Liver (tissue), 9 donors: ENCODE data around the gene SSNA1. TPM values are rescaled to one million over a fixed set of nuclear protein-coding genes. Genes with fewer than 3 reads are reported as not detected.

Experiments
- DNase-seq: peaks from one replicate; pipeline ENCODE4 v3.0.0-alpha.2; 2017; ENCODE audit warnings: low spot score
- H3K27ac ChIP-seq, 2 donors: one replicate each; pipeline ENCODE4 v1.7.0; 2013; ENCODE audit warnings: inconsistent platforms in 2 of 2, low read length in 2 of 2, control low read depth in 1 of 2, low read depth in 1 of 2, mild to moderate bottlenecking in 1 of 2
- H3K27me3 ChIP-seq, 4 donors: one replicate each; pipeline versions ENCODE4 v1.6.1 to v1.7.0; 2013; ENCODE audit warnings: low read length in 3 of 4, inconsistent platforms in 1 of 4, mild to moderate bottlenecking in 1 of 4, moderate library complexity in 1 of 4; ENCODE audit not compliant: control insufficient read depth in 4 of 4, insufficient read depth in 4 of 4
- H3K36me3 ChIP-seq, 4 donors: one replicate each; pipeline versions ENCODE4 v1.6.1 to v1.7.0; 2013; ENCODE audit warnings: low read length in 3 of 4, mild to moderate bottlenecking in 3 of 4, low read depth in 1 of 4, moderate library complexity in 1 of 4; ENCODE audit not compliant: control insufficient read depth in 4 of 4, insufficient read depth in 3 of 4
- H3K4me1 ChIP-seq, 4 donors: one replicate each; pipeline versions ENCODE4 v1.6.1 to v1.7.0; 2013; ENCODE audit warnings: low read length in 3 of 4, mild to moderate bottlenecking in 3 of 4, moderate library complexity in 1 of 4; ENCODE audit not compliant: control insufficient read depth in 4 of 4, insufficient read depth in 4 of 4
- H3K4me3 ChIP-seq, 3 donors: one replicate each; pipeline versions ENCODE4 v1.6.1 to v1.7.0; 2013; ENCODE audit warnings: low read length in 3 of 3, control low read depth in 1 of 3, low read depth in 1 of 3, mild to moderate bottlenecking in 1 of 3
- H3K9ac ChIP-seq, 2 donors: one replicate each; pipeline ENCODE4 v1.7.0; 2013; ENCODE audit warnings: low read length in 2 of 2, mild to moderate bottlenecking in 2 of 2, moderate library complexity in 2 of 2, control low read depth in 1 of 2, low read depth in 1 of 2
- H3K9me3 ChIP-seq, 4 donors: one replicate each; pipeline versions ENCODE4 v1.6.1 to v1.7.0; 2013; ENCODE audit warnings: low read length in 3 of 4; ENCODE audit not compliant: control insufficient read depth in 4 of 4
- ATF3 ChIP-seq: IDR thresholded peaks from 2 replicates; pipeline ENCODE4 v1.6.1; 2016; ENCODE audit warnings: antibody characterized with exemption
- CTCF ChIP-seq: fragments of 150-350 bp; IDR thresholded peaks from 2 replicates; pipeline ENCODE4 v1.5.1; 2017; ENCODE audit warnings: improper control_type of control experiment, low read depth, low read length; ENCODE audit not compliant: missing input control
- FOXA2 ChIP-seq: IDR thresholded peaks from 2 replicates; pipeline ENCODE4 v1.6.1; 2016; ENCODE audit warnings: antibody characterized with exemption
- GABPA ChIP-seq, 2 donors: IDR thresholded peaks in 1 of 2; conservative IDR thresholded peaks in 1 of 2; 2 replicates each; pipeline ENCODE4 v1.6.1; 2016; ENCODE audit warnings: antibody characterized with exemption in 2 of 2, mild to moderate bottlenecking in 1 of 2, moderate library complexity in 1 of 2
- HNF4A ChIP-seq, 2 donors: conservative IDR thresholded peaks; 2 replicates each; pipeline ENCODE4 v1.6.1; 2016; ENCODE audit warnings: antibody characterized with exemption in 2 of 2, mild to moderate bottlenecking in 2 of 2
- JUND ChIP-seq, 2 donors: IDR thresholded peaks; 2 replicates each; pipeline ENCODE4 v1.6.1; 2016; ENCODE audit warnings: antibody characterized with exemption in 2 of 2
- MAX ChIP-seq: IDR thresholded peaks from 2 replicates; pipeline ENCODE4 v1.6.1; 2016; ENCODE audit warnings: antibody characterized with exemption
- NR2F2 ChIP-seq: IDR thresholded peaks from 2 replicates; pipeline ENCODE4 v1.6.1; 2016; ENCODE audit warnings: antibody characterized with exemption
- RAD21 ChIP-seq, 2 donors: IDR thresholded peaks; 2 replicates each; pipeline ENCODE4 v1.6.1; 2016; ENCODE audit warnings: antibody characterized with exemption in 2 of 2, mild to moderate bottlenecking in 2 of 2
- RXRA ChIP-seq, 2 donors: IDR thresholded peaks; 2 replicates each; pipeline ENCODE4 v1.6.1; 2017 to 2018; ENCODE audit warnings: antibody characterized with exemption in 2 of 2, mild to moderate bottlenecking in 1 of 2
- TAF1 ChIP-seq: conservative IDR thresholded peaks from 2 replicates; pipeline ENCODE4 v1.6.1; 2016; ENCODE audit warnings: antibody characterized with exemption, mild to moderate bottlenecking
- YY1 ChIP-seq: IDR thresholded peaks from 2 replicates; pipeline ENCODE4 v1.6.1; 2016; ENCODE audit warnings: antibody characterized with exemption, mild to moderate bottlenecking
- ZBTB33 ChIP-seq: IDR thresholded peaks from 2 replicates; pipeline ENCODE4 v1.6.1; 2016; ENCODE audit warnings: antibody characterized with exemption
- WGBS: extraction: QIAGEN DNeasy Blood & Tissue Kit; methylation state at CpG from one replicate; pipeline ENCODE4 v1.1.7; 2013; 5-methylcytosine and 5-hydroxymethylcytosine counted together
- polyA plus RNA-seq, 2 donors: library from polyadenylated mRNA; stranded (reverse) in 1 of 2; unstranded in 1 of 2; fragments of 200-250 nt in 1 of 2; fragments of >200 nt in 1 of 2; fragmentation: Nextera tagmentation in 1 of 2; extraction: Ambion mirVana in 1 of 2; gene quantifications; one replicate each; pipeline versions ENCODE4 v1.2.1 to v1.2.3, GENCODE V29; 2013 to 2015
- total RNA-seq, 2 donors: library from RNA; depleted of rRNA; stranded (reverse); fragments of >200 nt; gene quantifications; one replicate each; pipeline ENCODE4 v1.2.3, GENCODE V29; 2014
- donor health status: healthy.
- donor health status: healthy.
- donor health status: healthy.
- donor health status: healthy.
- donor health status: healthy.

The SSNA1 gene
- total and polyA plus RNA-seq, 4 donors = 29.8 to 44.2 (median 40.3) TPM

GRCh38 chr9:137194909-137195308 is 6.4 kb downstream of the SSNA1 start:
- no peak for DNase-seq
- Histone ChIP-seq H3K27me3 (no peaks in the 10 kb centered on the region), H3K4me1 (peaks cover 24 to 75% (median 57%) of the 10 kb centered on the region in 4 donors), H3K4me3 (peak overlapping the region in 1 of 3 donors; percentile 11), H3K9me3 (no peaks in the 10 kb centered on the region), H3K36me3 (peaks cover 2 to 16% (median 5%) of the 10 kb centered on the region in 4 donors), H3K27ac (peak overlapping the region in 1 of 2 donors; percentile 41), H3K9ac (peak overlapping the region in 1 of 2 donors; percentile 10)
- TF ChIP-seq FOXA2 (no peak), CTCF (no peak), TAF1 (no peak), JUND (IDR thresholded peaks at IDR 0.05) (no peak), ZBTB33 (no peak), GABPA (IDR thresholded peaks at IDR 0.05 in 1 of 2, conservative IDR thresholded peaks at IDR 0.05 in 1 of 2) (no peak), RXRA (IDR thresholded peaks at IDR 0.05) (no peak), NR2F2 (no peak), MAX (no peak)
- 57% methylated on average over 10 of the region's 10 CpGs for WGBS

GRCh38 chr9:137195525-137196220 is 7.2 kb downstream of the SSNA1 start:
- peak overlapping the region in 1 of 2 donors; percentile 41 for H3K27ac ChIP-seq

More at GRCh38 chr9:137195525-137196220, 7.2 kb downstream of the SSNA1 start:
- Histone ChIP-seq H3K36me3 (peaks cover 0 to 12% (median 3%) of the 10 kb centered on the region in 4 donors), H3K4me1 (peaks cover 21 to 67% (median 50%) of the 10 kb centered on the region in 4 donors), H3K4me3 (peak overlapping the region in 2 of 3 donors; percentile 11 to 28), H3K9me3 (no peaks in the 10 kb centered on the region), H3K27me3 (no peaks in the 10 kb centered on the region), H3K9ac (no peak overlapping the region)
- DNase-seq = peak; percentile 56
- 56% methylated on average over 21 of the region's 21 CpGs for WGBS
- TF ChIP-seq RAD21 (IDR thresholded peaks at IDR 0.05) = no peak
- TF ChIP-seq HNF4A (conservative IDR thresholded peaks at IDR 0.05) = peak in 1 of 2 donors; percentile 59
- no peak for TF ChIP-seq ZBTB33
- TF ChIP-seq ATF3 = no peak
- TF ChIP-seq TAF1 = no peak
- TF ChIP-seq YY1 = no peak
- peak in 1 of 2 donors; percentile 53 for TF ChIP-seq RXRA (IDR thresholded peaks at IDR 0.05)
- no peak for TF ChIP-seq CTCF
- peak in 1 of 2 donors; percentile 21 for TF ChIP-seq GABPA (IDR thresholded peaks at IDR 0.05 in 1 of 2, conservative IDR thresholded peaks at IDR 0.05 in 1 of 2)
